Activated T-cell treated with anti-CD3 and anti-CD28 coated beads, Interleukin-2, amount 50 U/mL, for 48 hours (primary cell): ENCODE measurements around the gene FLVCR2.
A peak's percentile ranks its signal among the peaks of the same experiment; 100 is the strongest.

Source experiments
- DNase-seq, 2 experiments: peaks; one replicate each; pipeline ENCODE4 v3.0.0-alpha.2; 2020

The FLVCR2 gene

DNA sequence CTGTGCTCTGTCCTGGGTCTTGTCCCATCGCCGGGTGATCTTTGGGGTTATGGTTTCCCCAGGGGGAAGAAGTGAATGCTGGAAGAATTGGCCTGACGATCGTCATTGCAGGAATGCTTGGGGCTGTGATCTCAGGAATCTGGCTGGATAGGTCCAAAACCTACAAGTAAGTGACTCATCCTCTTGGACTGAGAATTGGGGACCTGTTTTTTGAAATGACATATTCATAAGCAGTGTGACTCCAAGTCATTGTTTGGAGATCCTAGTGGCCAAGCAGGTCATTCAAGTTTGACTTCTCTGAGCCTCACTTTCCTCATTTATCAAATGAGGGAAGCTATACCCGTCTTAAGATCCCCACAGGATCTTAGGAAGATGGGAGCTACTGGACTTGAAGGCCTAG is 56.4 kb downstream of the FLVCR2 start:
- no peak for DNase-seq

DNA sequence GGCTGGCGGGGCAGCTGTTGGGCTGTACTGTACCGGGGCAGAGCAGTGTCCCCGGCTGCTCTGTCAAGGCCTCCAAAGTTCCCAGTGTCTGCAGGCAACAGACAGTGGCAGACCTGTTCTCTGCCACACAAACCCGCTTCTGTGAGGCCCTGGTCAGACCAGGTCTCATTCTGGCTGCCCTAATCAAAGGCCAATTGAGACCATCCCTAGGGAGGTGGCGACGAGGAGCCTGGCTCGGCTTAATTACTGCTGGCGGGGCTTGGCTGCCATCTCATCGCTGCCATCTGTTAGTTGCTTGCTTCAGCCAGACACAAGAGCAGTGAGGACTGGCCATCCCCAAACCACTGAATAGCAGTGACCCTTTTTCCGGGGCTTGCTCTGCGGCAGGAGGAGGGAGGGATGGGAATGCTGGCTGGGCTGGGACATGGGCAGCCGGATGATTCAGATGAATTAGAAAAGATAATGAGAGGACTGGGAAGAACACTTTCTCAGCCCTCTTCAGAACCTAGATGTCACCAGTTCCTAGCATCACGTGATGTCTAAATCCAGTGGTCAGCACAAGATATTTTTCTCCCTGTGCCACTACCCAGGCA is 57.8 kb downstream of the FLVCR2 start:
- no peak for DNase-seq

DNA sequence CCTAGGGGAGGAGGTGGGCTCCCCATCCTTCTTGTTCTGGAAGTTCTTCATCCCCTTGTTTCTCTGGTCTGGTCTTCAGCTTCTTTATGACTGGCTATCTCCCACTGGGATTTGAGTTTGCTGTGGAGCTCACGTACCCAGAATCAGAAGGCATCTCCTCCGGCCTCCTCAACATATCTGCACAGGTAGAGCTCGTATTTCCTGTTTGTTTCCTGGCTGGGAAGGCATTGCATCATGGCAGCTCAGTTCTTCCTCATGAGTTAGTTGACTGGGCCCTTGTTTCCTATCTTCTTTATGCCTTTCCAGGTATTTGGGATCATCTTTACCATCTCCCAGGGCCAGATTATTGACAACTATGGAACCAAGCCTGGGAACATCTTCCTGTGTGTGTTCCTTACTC is 62.5 kb downstream of the FLVCR2 start:
- DNase-seq = no peak

DNA sequence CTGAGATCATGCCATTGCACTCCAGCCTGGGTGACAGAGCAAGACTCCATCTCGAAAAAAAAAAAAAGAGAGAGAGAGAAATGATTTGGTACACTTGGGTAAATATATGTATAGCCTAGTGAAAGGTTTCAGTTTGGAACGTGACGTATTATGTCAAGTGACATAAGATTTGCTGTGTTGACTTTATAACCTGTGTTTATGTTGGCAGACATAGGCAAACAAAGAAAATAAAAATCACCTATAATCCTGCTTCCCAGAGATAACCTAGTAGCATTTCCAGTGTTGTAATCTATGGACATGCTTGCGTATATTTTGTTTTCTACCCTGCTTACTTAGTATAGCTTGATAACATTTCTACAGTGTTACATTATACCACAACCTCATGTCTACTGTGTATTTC is 65.6 kb downstream of the FLVCR2 start:
- no peak for DNase-seq

DNA sequence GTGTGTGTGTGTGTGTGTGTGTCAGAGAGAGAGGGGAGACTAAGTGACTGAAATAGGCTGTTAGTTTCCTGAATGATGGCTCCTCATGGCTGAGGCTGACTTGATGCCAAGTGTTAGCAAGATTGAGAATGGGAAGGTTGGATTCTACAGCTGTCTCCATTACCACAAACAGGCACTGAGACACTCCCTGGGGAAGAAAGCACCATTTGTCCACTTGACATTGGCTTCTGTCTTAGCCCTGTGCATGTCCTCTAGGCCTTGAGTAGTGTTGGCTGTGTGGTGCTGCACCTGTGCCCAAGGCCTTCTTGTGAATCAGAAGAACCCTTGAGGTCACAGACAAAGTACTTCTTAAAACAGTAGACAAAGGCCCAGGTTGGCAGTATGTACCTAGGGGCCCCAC is 66.6 kb downstream of the FLVCR2 start:
- DNase-seq = no peak

DNA sequence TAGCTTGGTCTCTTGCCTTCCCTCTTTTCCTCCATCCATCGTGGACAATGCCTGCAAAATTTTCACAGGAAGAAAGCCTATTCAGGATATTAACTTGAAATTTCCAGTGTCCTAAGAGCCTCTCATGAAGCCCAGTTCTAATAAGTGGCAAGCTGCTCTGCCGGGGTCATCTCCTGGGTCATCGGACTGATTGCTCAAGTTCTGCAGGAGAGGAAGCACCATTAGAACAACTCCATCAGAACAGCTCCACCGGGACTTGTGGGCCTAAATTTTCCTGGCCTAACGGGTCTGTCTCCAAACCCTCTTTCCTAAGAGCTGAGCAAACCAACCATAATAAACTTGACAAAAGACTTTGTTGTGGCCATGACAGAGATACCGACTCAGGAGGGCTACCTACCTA is 68.3 kb downstream of the FLVCR2 start:
- DNase-seq = no peak

- no peak for DNase-seq
These were observed 69.2 kb downstream of the FLVCR2 start for GRCh38 chr14:75647640-75648039.

DNA sequence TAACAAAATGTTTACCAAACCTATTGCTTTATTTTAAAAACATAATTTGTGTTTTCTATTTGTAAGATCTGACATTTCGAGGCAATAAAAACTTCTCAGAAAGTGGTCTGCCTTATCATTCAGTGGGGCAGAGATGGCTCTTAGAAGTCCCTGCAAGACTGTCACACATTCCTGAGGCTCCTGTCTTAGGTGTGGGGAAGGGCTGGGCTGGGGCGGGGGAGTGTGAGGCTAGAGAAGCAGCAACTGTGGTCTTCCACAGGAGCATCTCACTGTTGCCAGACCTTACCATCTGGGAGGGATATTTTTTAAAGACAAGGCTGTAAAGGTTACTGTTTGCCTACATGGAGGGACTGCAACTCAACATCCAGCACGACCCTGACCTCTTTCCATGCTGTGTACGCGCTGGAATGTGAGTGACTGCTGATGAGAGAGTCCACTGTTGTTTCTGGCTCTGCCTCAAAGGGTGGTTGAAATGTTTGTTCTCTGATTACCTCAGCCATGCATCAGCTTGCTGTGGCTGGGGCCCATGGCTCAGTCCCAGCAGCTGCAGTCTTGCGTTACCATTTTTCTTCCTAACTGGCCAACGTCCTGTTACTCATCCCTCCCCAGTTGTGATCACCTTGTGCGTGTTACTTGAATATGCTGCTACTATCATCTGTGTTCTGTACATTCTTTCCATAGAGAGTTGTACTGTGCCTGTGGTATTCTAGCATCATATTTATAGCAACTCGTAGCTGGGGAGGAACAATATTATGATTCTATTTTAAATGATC is 69.8 kb downstream of the FLVCR2 start:
- DNase-seq = no peak

DNA sequence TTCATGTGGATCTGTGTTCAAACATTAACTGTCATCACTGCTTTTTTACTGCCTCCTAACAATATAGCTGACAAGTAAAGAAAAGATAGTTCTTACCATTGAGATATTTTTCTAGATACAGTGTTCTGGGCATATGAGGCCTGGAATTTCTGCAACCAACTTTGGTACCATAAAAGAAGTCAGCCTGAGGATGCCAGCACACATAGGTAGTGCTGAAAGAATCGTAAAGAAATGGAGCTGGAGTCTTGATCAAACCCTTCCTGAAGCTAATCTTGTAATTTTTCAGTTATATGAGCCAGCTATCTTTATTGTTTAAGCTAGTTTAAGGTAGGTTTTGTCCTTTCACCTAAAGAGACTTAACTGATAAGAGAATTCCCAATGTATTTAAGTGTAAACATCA is 70.9 kb downstream of the FLVCR2 start:
- DNase-seq = no peak

DNA sequence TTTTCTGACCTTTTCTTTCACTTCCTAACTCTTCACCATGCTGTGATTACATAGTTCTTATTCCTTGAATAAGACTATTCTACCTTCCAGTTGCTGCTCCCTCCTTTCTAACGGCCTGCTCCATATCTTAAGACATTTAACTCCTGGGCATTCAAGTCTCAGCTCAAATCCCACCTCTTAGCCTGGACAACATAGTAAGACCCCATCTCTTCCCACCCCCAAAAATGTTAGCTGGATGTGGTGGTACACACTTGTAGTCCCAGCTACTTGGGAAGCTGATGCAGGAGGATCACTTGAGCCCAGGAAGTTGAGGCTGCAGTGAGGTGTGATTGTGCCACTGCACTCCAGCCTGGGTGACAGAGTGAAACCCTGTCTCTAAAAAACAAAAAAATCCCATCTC is 71.4 kb downstream of the FLVCR2 start:
- no peak for DNase-seq

DNA sequence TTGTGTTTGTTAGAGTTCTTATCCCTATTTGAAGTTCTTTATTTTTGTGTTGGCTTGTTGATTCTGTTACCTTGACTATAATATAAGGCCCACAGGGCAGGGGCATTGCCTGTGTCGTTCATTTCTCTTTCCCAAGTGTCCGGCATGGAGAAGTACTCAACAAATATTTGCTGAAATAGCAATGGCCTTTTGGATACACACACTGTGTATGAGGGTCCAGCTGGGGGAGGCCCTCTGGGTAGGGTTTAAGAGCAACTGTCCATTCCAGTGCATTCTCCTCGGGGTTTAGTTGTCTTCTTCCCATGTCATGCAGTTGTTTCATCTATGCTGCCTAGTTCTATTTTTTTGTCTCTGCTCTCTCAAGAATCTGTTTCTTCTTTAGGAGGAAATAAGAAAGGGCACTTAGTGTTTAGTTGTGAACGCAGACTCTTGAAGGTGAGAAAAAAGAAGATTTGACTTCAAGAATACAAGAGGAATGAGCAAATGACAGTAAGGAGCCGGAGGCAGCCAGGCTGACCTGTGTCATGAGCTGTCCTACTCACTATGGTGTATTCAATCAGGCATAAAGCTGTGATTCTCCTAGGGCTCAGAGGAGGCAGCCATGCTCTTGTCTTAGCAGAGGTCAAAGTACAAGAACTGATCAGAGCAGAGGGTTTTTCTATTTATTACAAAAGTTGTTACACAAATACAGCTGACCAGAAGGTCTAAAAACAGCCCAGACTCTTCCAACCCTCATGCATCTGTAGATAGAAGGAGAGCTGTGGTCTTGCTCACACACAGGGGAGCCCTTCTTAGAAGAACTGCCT is 72.0 kb downstream of the FLVCR2 start:
- no peak for DNase-seq

DNA sequence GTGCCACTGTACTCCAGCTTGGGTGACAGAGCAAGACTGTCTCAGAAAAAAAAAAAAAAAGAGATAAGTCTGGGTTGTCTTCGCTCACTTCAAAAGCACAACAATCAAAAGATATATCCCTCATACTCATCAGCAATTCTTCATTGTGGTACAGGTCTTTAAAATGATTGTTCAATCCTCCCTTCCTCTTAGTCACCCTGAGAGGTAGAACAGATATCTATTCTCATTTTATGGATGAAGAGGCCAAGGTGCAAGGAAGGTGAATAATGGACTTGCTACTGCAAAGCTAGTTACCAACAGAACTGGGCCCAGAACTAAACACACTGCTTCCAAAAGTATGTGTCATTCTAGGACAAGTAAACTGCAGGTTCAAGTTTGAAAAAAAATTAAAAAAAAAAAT is 75.1 kb downstream of the FLVCR2 start:
- no peak for DNase-seq

DNA sequence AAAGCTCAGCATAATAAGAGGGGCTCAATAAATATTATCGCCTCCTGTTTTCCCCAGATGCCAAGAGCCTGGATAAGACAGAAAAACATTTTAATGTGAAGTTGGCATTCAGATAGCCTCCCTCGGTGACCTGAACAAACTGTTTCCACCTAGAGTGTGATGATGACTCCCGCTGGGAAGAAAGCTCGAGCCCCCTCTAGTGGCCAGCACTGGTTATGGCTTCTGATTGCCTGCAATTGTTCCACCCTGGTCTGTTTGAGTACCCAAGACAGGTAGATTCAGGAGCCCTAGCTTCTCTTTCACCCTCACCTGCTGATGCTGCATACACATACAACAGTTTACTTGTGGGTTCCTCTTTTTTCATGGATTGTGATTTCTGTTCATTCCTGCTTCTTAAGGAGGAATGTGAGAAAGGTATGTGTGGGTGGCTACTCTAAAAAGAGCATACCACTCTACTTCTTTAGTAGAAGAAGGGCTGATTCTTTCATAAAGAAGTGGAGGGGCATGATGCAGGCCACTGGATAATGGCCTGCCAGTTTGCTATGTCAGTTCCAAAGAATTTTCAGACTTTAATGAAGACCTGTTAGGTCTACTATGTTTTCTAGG is 75.8 kb downstream of the FLVCR2 start:
- peak; percentile 88 to 89 for DNase-seq

- DNase-seq = no peak
These were observed 76.8 kb downstream of the FLVCR2 start for GRCh38 chr14:75655235-75655634.

GRCh38 chr14:75657331-75657730 is 78.9 kb downstream of the FLVCR2 start:
- no peak for DNase-seq

- no peak for DNase-seq
These were observed 80.5 kb downstream of the FLVCR2 start for GRCh38 chr14:75658957-75659356.

DNA sequence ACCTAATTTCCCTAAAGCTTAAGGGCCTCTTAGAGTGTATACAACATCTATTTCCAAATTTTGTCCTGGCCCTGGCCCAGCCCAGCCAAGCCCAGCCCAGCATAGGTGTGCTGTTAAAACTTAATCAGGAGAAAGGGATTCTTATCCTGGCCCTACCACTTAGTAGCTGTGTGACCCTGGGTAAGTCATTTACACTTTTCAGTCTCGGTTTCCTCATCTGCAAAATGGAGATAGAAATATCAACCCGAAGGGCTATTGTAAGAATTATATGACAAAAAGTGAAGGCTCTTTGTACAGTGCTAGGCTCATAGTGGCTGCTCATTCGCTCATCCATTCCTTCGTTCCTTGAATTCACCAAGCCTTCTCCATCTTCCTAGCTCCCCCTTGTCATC is 81.8 kb downstream of the FLVCR2 start:
- DNase-seq = no peak

DNA sequence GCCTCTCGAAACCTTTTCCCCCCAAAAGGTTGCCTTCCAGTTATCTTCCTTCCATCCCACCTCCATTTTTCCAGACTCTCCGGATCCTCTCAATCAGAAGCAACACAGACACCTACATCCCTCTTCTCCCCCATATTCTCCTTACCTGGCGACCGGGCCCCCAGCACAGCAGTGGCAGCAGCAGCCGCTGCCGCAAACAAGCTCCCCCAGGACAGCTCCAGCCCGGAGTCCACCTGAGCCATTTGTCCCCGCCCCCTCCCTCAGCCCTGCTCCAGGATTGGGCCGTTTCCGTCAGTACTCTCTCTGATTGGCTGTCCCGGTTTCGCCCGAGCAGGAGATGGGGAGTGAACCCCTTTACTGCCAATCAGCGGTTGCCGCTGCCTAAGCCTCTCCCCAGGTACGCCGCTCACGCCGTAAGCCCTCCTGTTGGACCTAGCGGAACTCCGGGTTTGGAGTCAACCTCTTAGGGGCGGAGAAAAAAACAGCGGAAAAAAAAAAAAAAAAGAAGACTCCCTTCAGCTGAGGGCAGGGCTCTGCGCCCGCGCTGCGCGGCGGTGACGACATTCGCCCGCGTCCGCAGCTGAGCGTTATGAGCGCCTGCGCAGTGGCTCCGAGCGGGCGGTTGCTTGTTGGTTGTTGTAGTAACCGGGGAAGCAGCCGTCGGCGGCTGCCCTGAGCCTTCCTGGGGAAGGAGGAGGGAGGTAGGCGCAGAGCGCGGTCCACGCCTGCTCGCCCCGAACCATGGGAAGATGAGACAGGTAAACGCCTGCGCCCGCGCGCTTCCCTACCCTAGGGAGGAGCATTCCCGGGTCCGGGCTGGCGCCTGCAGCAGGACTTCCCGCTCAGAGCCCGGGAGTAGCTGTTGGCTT is 82.4 kb downstream of the FLVCR2 start, which contains the start of the genes ERG28 and TTLL5:
TSS of gene ERG28 (minus strand) at position 247 of the 869 bp plus-strand sequence. CDS start 3,374 bp downstream, outside the sequence.
TSS of gene TTLL5 (plus strand) at position 617 of the 869 bp plus-strand sequence. CDS start 1,904 bp downstream, outside the sequence.
- DNase-seq = peak; percentile 96 to 97

GRCh38 chr14:75661499-75661814 is 83.0 kb downstream of the FLVCR2 start:
- no peak for DNase-seq

DNA sequence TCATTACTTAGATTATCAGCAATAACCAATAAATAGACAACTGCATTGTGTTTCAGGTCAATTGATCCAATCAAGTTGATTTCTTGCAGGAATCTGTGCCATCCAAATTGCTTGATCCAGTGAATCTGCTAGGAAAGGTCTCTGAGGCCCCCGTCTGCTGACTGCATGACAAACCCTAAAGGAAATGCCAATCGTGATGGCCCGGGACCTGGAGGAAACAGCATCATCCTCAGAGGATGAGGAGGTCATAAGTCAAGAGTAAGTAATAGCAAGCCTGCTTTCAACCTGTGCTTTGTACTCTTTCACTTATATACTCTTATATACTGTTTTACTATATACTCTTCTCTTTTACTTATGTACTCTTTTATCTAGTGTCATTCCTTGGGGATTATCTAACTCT is 84.5 kb downstream of the FLVCR2 start:
- no peak for DNase-seq

DNA sequence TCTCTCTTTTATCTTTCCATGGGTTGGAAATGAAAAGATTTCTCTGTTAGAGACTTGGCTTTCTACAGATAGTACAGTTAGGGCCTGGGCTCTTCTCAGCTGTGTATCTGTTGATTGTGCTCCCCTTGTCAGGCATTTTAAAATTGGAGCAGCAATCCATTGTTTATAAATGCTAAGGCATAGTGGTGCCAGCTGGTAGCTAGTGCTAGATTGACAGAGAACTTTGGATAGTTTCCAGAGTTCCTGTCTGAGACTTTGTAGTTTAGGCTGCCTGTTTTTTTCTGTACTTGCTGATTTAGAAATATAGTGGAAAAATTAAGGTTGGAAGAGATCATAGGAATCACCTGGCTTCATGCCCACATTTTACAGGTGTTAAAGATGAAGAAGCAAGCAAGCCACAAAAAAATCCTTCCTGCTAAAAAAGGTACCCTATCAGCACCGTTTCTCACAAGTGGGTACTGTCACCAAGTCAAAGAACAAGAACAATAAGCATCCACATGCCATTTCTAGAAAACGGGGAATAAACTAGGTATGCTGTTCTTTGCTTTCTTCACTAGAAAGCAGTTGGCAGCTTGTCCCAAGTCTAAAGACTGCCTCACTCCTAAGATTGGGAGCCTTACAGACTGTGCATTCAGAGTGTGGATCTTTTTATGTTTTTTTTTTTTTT is 88.8 kb downstream of the FLVCR2 start:
- DNase-seq = no peak
